ENCODE results near the gene FBP2. TPM values are rescaled to one million over a fixed set of nuclear protein-coding genes. Genes with fewer than 3 reads are reported as not detected.

Gene FBP2
- total and polyA plus RNA-seq, 2 donors (not counting 1 experiment from before 2014, with no cell fraction given), result not detected

GRCh38 chr9:94563548-94563947, 30.1 kb downstream of the FBP2 start:
- no peak overlapping the region for H3K27ac ChIP-seq (ENCODE audit: insufficient read depth, low read length)
- H3K4me3 ChIP-seq (replicated peaks in 1 of 4; ENCODE audit: control extremely low read depth in 1 of 4, insufficient read depth in 1 of 4, low read depth in 3 of 4, low read length in 4 of 4), result no peak overlapping the region
- TF ChIP-seq CTCF (conservative IDR thresholded peaks at IDR 0.05 in 1 of 2, IDR thresholded peaks at IDR 0.05 in 1 of 2; ENCODE audit: low read depth in 1 of 2, low read length in 2 of 2), result no peak
- no peak for TF ChIP-seq EZH2 (IDR thresholded peaks at IDR 0.05; ENCODE audit: low read length, missing control alignments)
- DNase-seq (ENCODE audit: low read depth in 2 of 2), result no peak
- H3K27me3 ChIP-seq (ENCODE audit: control insufficient read depth, insufficient read depth, low read length), result no peaks in the 10 kb centered on the region
- H4K20me1 ChIP-seq (ENCODE audit: control insufficient read depth, extremely low read depth, insufficient read depth, low read length), result no peaks in the 10 kb centered on the region
- no peaks in the 10 kb centered on the region for H3K9me3 ChIP-seq (ENCODE audit: control insufficient read depth, insufficient read depth, low read depth, low read length)
- H3K9ac ChIP-seq (ENCODE audit: insufficient read depth, low read length), result no peak overlapping the region
- H3K79me2 ChIP-seq (ENCODE audit: control insufficient read depth, insufficient read depth, low read length), result no peaks in the 10 kb centered on the region
- no peak overlapping the region for H2AFZ ChIP-seq (ENCODE audit: low read length)
- no peaks in the 10 kb centered on the region for H3K4me1 ChIP-seq (ENCODE audit: control insufficient read depth, extremely low read depth, insufficient read depth, low read length)
- no peak overlapping the region for H3K4me2 ChIP-seq (ENCODE audit: extremely low read depth, insufficient read depth, low read length)
- H3K36me3 ChIP-seq (ENCODE audit: control insufficient read depth, insufficient read depth, low read length), result no peaks in the 10 kb centered on the region

- no peak for TF ChIP-seq CTCF (conservative IDR thresholded peaks at IDR 0.05 in 1 of 2, IDR thresholded peaks at IDR 0.05 in 1 of 2; ENCODE audit: low read depth in 1 of 2, low read length in 2 of 2)
- H3K27me3 ChIP-seq (ENCODE audit: control insufficient read depth, insufficient read depth, low read length), result no peaks in the 10 kb centered on the region
- H4K20me1 ChIP-seq (ENCODE audit: control insufficient read depth, extremely low read depth, insufficient read depth, low read length), result no peaks in the 10 kb centered on the region
- no peaks in the 10 kb centered on the region for H3K9me3 ChIP-seq (ENCODE audit: control insufficient read depth, insufficient read depth, low read depth, low read length)
- H3K4me1 ChIP-seq (ENCODE audit: control insufficient read depth, extremely low read depth, insufficient read depth, low read length), result no peaks in the 10 kb centered on the region
- no peak overlapping the region for H3K27ac ChIP-seq (ENCODE audit: insufficient read depth, low read length)
- H3K9ac ChIP-seq (ENCODE audit: insufficient read depth, low read length), result no peak overlapping the region
- no peaks in the 10 kb centered on the region for H3K36me3 ChIP-seq (ENCODE audit: control insufficient read depth, insufficient read depth, low read length)
- H3K4me3 ChIP-seq (replicated peaks in 1 of 4; ENCODE audit: control extremely low read depth in 1 of 4, insufficient read depth in 1 of 4, low read depth in 3 of 4, low read length in 4 of 4), result no peak overlapping the region
- no peaks in the 10 kb centered on the region for H3K79me2 ChIP-seq (ENCODE audit: control insufficient read depth, insufficient read depth, low read length)
- no peak overlapping the region for H2AFZ ChIP-seq (ENCODE audit: low read length)
- DNase-seq (ENCODE audit: low read depth in 2 of 2), result peak in 1 of 2 donors; percentile 1
- H3K4me2 ChIP-seq (ENCODE audit: extremely low read depth, insufficient read depth, low read length), result no peak overlapping the region
These were observed 33.4 kb downstream of the FBP2 start for GRCh38 chr9:94560237-94560636.

GRCh38 chr9:94557376-94557775, 36.2 kb downstream of the FBP2 start:
- no peak overlapping the region for H3K4me2 ChIP-seq (ENCODE audit: extremely low read depth, insufficient read depth, low read length)
- H2AFZ ChIP-seq (ENCODE audit: low read length), result no peak overlapping the region
- H4K20me1 ChIP-seq (ENCODE audit: control insufficient read depth, extremely low read depth, insufficient read depth, low read length), result no peaks in the 10 kb centered on the region
- no peaks in the 10 kb centered on the region for H3K79me2 ChIP-seq (ENCODE audit: control insufficient read depth, insufficient read depth, low read length)
- no peak overlapping the region for H3K4me3 ChIP-seq (replicated peaks in 1 of 4; ENCODE audit: control extremely low read depth in 1 of 4, insufficient read depth in 1 of 4, low read depth in 3 of 4, low read length in 4 of 4)
- no peak for TF ChIP-seq EZH2 (IDR thresholded peaks at IDR 0.05; ENCODE audit: low read length, missing control alignments)
- TF ChIP-seq CTCF (conservative IDR thresholded peaks at IDR 0.05 in 1 of 2, IDR thresholded peaks at IDR 0.05 in 1 of 2; ENCODE audit: low read depth in 1 of 2, low read length in 2 of 2), result no peak
- H3K36me3 ChIP-seq (ENCODE audit: control insufficient read depth, insufficient read depth, low read length), result no peaks in the 10 kb centered on the region
- no peak overlapping the region for H3K9ac ChIP-seq (ENCODE audit: insufficient read depth, low read length)
- H3K4me1 ChIP-seq (ENCODE audit: control insufficient read depth, extremely low read depth, insufficient read depth, low read length), result no peaks in the 10 kb centered on the region
- DNase-seq (ENCODE audit: low read depth in 2 of 2), result no peak
- no peaks in the 10 kb centered on the region for H3K27me3 ChIP-seq (ENCODE audit: control insufficient read depth, insufficient read depth, low read length)
- no peaks in the 10 kb centered on the region for H3K9me3 ChIP-seq (ENCODE audit: control insufficient read depth, insufficient read depth, low read depth, low read length)
- H3K27ac ChIP-seq (ENCODE audit: insufficient read depth, low read length), result no peak overlapping the region
